ENCODE data around the gene DIP2B. TPM values are rescaled to one million over a fixed set of nuclear protein-coding genes. Genes with fewer than 3 reads are reported as not detected.
"Not testable (repeated sequence)": the region's sequence is repeated elsewhere in the genome, so short reads cannot be mapped to it uniquely, and the experiment has no call there.

The DIP2B gene
- total RNA-seq, 2 experiments from 2014 or later: 27.8 to 28.2 TPM

- H3K36me3 Mint-ChIP-seq (ENCODE audit: low read depth): peaks cover 8% of the 10 kb centered on the region
These were observed 259.7 kb downstream of the DIP2B start for GRCh38 chr12:50764286-50765094.

GRCh38 chr12:50765095-50765911, 260.5 kb downstream of the DIP2B start:
- Mint-ChIP-seq H3K4me1 (ENCODE audit: low read depth) (peaks cover 38% of the 10 kb centered on the region), H3K9me3 (peaks cover 4% of the 10 kb centered on the region), H3K4me3 (peak overlapping the region; percentile 83), H3K36me3 (ENCODE audit: low read depth) (peaks cover 8% of the 10 kb centered on the region), H3K27ac (peak overlapping the region; percentile 94), H3K27me3 (ENCODE audit: low read depth) (no peaks in the 10 kb centered on the region)
- peak; percentile 67 for DNase-seq
- intact Hi-C loops (cut with micrococcal nuclease): loop anchor here (1.0 to 10.0 kb wide), 9 partner anchors 60 to 653 kb away; partner anchors contain the start of genes BIN2, COX14, DIP2B and POU6F1
- CTCF ChIA-PET: interaction anchor here (0.6 to 2.9 kb wide), 21 partner anchors 8 to 912 kb away, joined by 3 to 41 read pairs (median 4); partner anchors contain the start of genes DIP2B and SLC11A2

More at GRCh38 chr12:50764286-50765094, 259.7 kb downstream of the DIP2B start:
- Mint-ChIP-seq H3K27ac (peak overlapping the region; percentile 94), H3K27me3 (ENCODE audit: low read depth) (no peaks in the 10 kb centered on the region), H3K4me3 (peak overlapping the region; percentile 83), H3K9me3 (peaks cover 4% of the 10 kb centered on the region), H3K4me1 (ENCODE audit: low read depth) (peaks cover 38% of the 10 kb centered on the region)
- CTCF ChIA-PET: interaction anchor here (0.6 to 2.9 kb wide), 18 partner anchors 9 to 649 kb away, joined by 3 to 41 read pairs (median 4); partner anchors contain the start of genes DIP2B and SLC11A2
- DNase-seq: peak; percentile 58
- intact Hi-C loops (cut with micrococcal nuclease): loop anchor here (1.0 to 10.0 kb wide), 10 partner anchors 61 to 652 kb away; partner anchors contain the start of genes BIN2, COX14, DIP2B and POU6F1

- peaks cover 21% of the 10 kb centered on the region for H3K36me3 Mint-ChIP-seq (ENCODE audit: low read depth)
- intact Hi-C loops (cut with micrococcal nuclease): loop anchor here (10.0 kb wide), 3 partner anchors 446 to 556 kb away; partner anchors contain the start of genes BIN2 and POU6F1
- H3K4me3 Mint-ChIP-seq: no peak overlapping the region
- no peaks in the 10 kb centered on the region for H3K27me3 Mint-ChIP-seq (ENCODE audit: low read depth)
- H3K9me3 Mint-ChIP-seq: peaks cover 8% of the 10 kb centered on the region
- CTCF ChIA-PET: interaction anchor here (0.5 to 2.1 kb wide), 5 partner anchors 25 to 264 kb away, joined by 3 to 10 read pairs (median 3); partner anchors contain the start of gene DIP2B
- peaks cover 25% of the 10 kb centered on the region for H3K4me1 Mint-ChIP-seq (ENCODE audit: low read depth)
- DNase-seq: no peak
- H3K27ac Mint-ChIP-seq: no peak overlapping the region
These were observed 263.6 kb downstream of the DIP2B start for GRCh38 chr12:50768391-50768790.

GRCh38 chr12:50768813-50769212, 264.0 kb downstream of the DIP2B start:
- CTCF ChIA-PET: interaction anchor here (0.6 to 1.5 kb wide), 3 partner anchors 24 to 264 kb away, joined by 3 read pairs; partner anchors contain the start of gene DIP2B
- not testable (repeated sequence) for H3K27ac Mint-ChIP-seq; DNase-seq; H3K9me3 Mint-ChIP-seq; H3K4me3 Mint-ChIP-seq; H3K27me3 Mint-ChIP-seq (ENCODE audit: low read depth)
- intact Hi-C loops (cut with micrococcal nuclease): loop anchor here (10.0 kb wide), 3 partner anchors 446 to 556 kb away; partner anchors contain the start of genes BIN2 and POU6F1
- Mint-ChIP-seq H3K36me3 (ENCODE audit: low read depth) (peaks cover 18% of the 10 kb centered on the region), H3K4me1 (ENCODE audit: low read depth) (peaks cover 29% of the 10 kb centered on the region)

- intact Hi-C loops (cut with micrococcal nuclease): no loop called here
- peaks cover 20% of the 10 kb centered on the region for H3K36me3 Mint-ChIP-seq (ENCODE audit: low read depth)
These were observed 266.6 kb downstream of the DIP2B start for GRCh38 chr12:50771409-50771808.

GRCh38 chr12:50772470-50772869, 267.7 kb downstream of the DIP2B start:
- Mint-ChIP-seq H3K9me3 (peaks cover 8% of the 10 kb centered on the region), H3K4me1 (ENCODE audit: low read depth) (peaks cover 29% of the 10 kb centered on the region), H3K27me3 (ENCODE audit: low read depth) (no peaks in the 10 kb centered on the region), H3K27ac (no peak overlapping the region), H3K36me3 (ENCODE audit: low read depth) (peaks cover 20% of the 10 kb centered on the region), H3K4me3 (no peak overlapping the region)
- intact Hi-C loops (cut with micrococcal nuclease): no loop called here
- CTCF ChIA-PET: interaction anchor here (2.8 kb wide), 1 partner anchor 8 kb away, joined by 12 read pairs; no protein-coding TSS in a partner anchor
- DNase-seq: no peak

More at GRCh38 chr12:50771409-50771808, 266.6 kb downstream of the DIP2B start:
- no peak overlapping the region for H3K4me3 Mint-ChIP-seq
- no peak for DNase-seq
- no peaks in the 10 kb centered on the region for H3K27me3 Mint-ChIP-seq (ENCODE audit: low read depth)
- H3K4me1 Mint-ChIP-seq (ENCODE audit: low read depth): peaks cover 27% of the 10 kb centered on the region
- no peak overlapping the region for H3K27ac Mint-ChIP-seq
- H3K9me3 Mint-ChIP-seq: peaks cover 8% of the 10 kb centered on the region
- CTCF ChIA-PET: interaction anchor here (0.8 kb wide), 1 partner anchor 255 kb away, joined by 3 read pairs; no protein-coding TSS in a partner anchor

GRCh38 chr12:50772877-50773276, 268.1 kb downstream of the DIP2B start:
- no peak overlapping the region for H3K4me3 Mint-ChIP-seq
- CTCF ChIA-PET: interaction anchor here (2.8 kb wide), 1 partner anchor 8 kb away, joined by 12 read pairs; no protein-coding TSS in a partner anchor

GRCh38 chr12:50775251-50775650, 270.5 kb downstream of the DIP2B start:
- no peaks in the 10 kb centered on the region for H3K27me3 Mint-ChIP-seq (ENCODE audit: low read depth)
- H3K4me3 Mint-ChIP-seq: no peak overlapping the region
- intact Hi-C loops (cut with micrococcal nuclease): no loop called here
- peaks cover 21% of the 10 kb centered on the region for H3K36me3 Mint-ChIP-seq (ENCODE audit: low read depth)
- H3K27ac Mint-ChIP-seq: no peak overlapping the region
- CTCF ChIA-PET: interaction anchor here (0.7 to 2.8 kb wide), 3 partner anchors 10 to 429 kb away, joined by 4 to 12 read pairs (median 4); no protein-coding TSS in a partner anchor
- DNase-seq: no peak
- peaks cover 30% of the 10 kb centered on the region for H3K4me1 Mint-ChIP-seq (ENCODE audit: low read depth)
- H3K9me3 Mint-ChIP-seq: peaks cover 4% of the 10 kb centered on the region

More at GRCh38 chr12:50772877-50773276, 268.1 kb downstream of the DIP2B start:
- H3K27ac Mint-ChIP-seq: no peak overlapping the region
- peaks cover 20% of the 10 kb centered on the region for H3K36me3 Mint-ChIP-seq (ENCODE audit: low read depth)
- intact Hi-C loops (cut with micrococcal nuclease): no loop called here
- peaks cover 29% of the 10 kb centered on the region for H3K4me1 Mint-ChIP-seq (ENCODE audit: low read depth)
- DNase-seq: no peak
- no peaks in the 10 kb centered on the region for H3K27me3 Mint-ChIP-seq (ENCODE audit: low read depth)
- H3K9me3 Mint-ChIP-seq: peaks cover 8% of the 10 kb centered on the region

- peaks cover 4% of the 10 kb centered on the region for H3K9me3 Mint-ChIP-seq
- H3K4me3 Mint-ChIP-seq: no peak overlapping the region
- no peaks in the 10 kb centered on the region for H3K27me3 Mint-ChIP-seq (ENCODE audit: low read depth)
- peaks cover 13% of the 10 kb centered on the region for H3K36me3 Mint-ChIP-seq (ENCODE audit: low read depth)
- intact Hi-C loops (cut with micrococcal nuclease): no loop called here
- CTCF ChIA-PET: interaction anchor here (0.8 kb wide), 1 partner anchor 12 kb away, joined by 3 read pairs; no protein-coding TSS in a partner anchor
- DNase-seq: no peak
- H3K4me1 Mint-ChIP-seq (ENCODE audit: low read depth): peaks cover 30% of the 10 kb centered on the region
- H3K27ac Mint-ChIP-seq: peak overlapping the region; percentile 50
These were observed 272.3 kb downstream of the DIP2B start for GRCh38 chr12:50776749-50777728.

GRCh38 chr12:50778663-50779590, 274.1 kb downstream of the DIP2B start:
- intact Hi-C loops (cut with micrococcal nuclease): no loop called here
- H3K4me3 Mint-ChIP-seq: no peak overlapping the region
- no peaks in the 10 kb centered on the region for H3K27me3 Mint-ChIP-seq (ENCODE audit: low read depth)
- peaks cover 26% of the 10 kb centered on the region for H3K4me1 Mint-ChIP-seq (ENCODE audit: low read depth)
- H3K36me3 Mint-ChIP-seq (ENCODE audit: low read depth): peaks cover 5% of the 10 kb centered on the region
- no peak overlapping the region for H3K27ac Mint-ChIP-seq
- no peak for DNase-seq
- CTCF ChIA-PET: interaction anchor here (1.4 kb wide), 1 partner anchor 14 kb away, joined by 5 read pairs; no protein-coding TSS in a partner anchor
- no peaks in the 10 kb centered on the region for H3K9me3 Mint-ChIP-seq
